ENCODE data around the gene MAML2. TPM values are rescaled to one million over a fixed set of nuclear protein-coding genes. Genes with fewer than 3 reads are reported as not detected.
A peak's percentile ranks its signal among the peaks of the same experiment; 100 is the strongest.

Gene MAML2
- total and polyA plus RNA-seq, 2 of the 13 experiments (the other 11 are each of a cell fraction or from before 2014, with no cell fraction given) = 2.3 to 25.9 TPM

- TF ChIP-seq ZNF280D (CRISPR knock-in tag; IDR thresholded peaks at IDR 0.05) = no peak
- no peak for TF ChIP-seq ZNF609 (CRISPR knock-in tag; IDR thresholded peaks at IDR 0.05; ENCODE audit: borderline replicate concordance)
- TF ChIP-seq SKI (IDR thresholded peaks at IDR 0.05; ENCODE audit: partially characterized antibody) = no peak
- TF ChIP-seq ZBTB33 (CRISPR knock-in tag; IDR thresholded peaks at IDR 0.05) = no peak
- TF ChIP-seq ZNF3 (CRISPR knock-in tag; IDR thresholded peaks at IDR 0.05) = no peak
- no peak for TF ChIP-seq GPBP1L1 (CRISPR knock-in tag; IDR thresholded peaks at IDR 0.05)
- TF ChIP-seq ZNF292 (CRISPR knock-in tag; IDR thresholded peaks at IDR 0.05; ENCODE audit: borderline replicate concordance, low read depth) = no peak
- TF ChIP-seq EHMT2 (IDR thresholded peaks at IDR 0.05; ENCODE audit: borderline replicate concordance, low read depth, low read length) = 0 out of 2 replicates have a peak, but pooled peaks have one; percentile 11
- TF ChIP-seq PRDM4 (CRISPR knock-in tag; IDR thresholded peaks at IDR 0.05; ENCODE audit: borderline replicate concordance) = no peak
These were observed 187.2 kb downstream of the MAML2 start (continued) for GRCh38 chr11:96155627-96156378.
